HEK293 (cell line): ENCODE data around the gene LAMA2.

Source experiments
- CTCF ChIA-PET: fragments of 350-600 bp; formaldehyde crosslinking; extraction: SDS; loops from one replicate; lab custom pipeline; 2021; ENCODE audit warnings: antibody characterized with exemption; lab: Yijun Ruan, JAX
- POLR2A ChIA-PET: fragments of 300-600 bp; formaldehyde crosslinking; extraction: SDS; loops from one replicate; lab custom pipeline; 2020; ENCODE audit warnings: antibody characterized with exemption, inconsistent platforms; lab: Yijun Ruan, JAX
- H3K27ac ChIP-seq: fragments of 200-500 bp; sonication (Bioruptor generic); 2 replicates; pipeline ENCODE4 v1.5.1; 2014; ENCODE audit warnings: low read depth, low read length, control low read depth, inconsistent platforms; ENCODE audit errors: extremely low read depth
- H3K36me3 ChIP-seq, 2 experiments: fragments of 200-500 bp in 1 of 2; sonication (Bioruptor generic) in 1 of 2; 1 replicate in 1 of 2; 2 replicates in 1 of 2; pipeline ENCODE4 v1.5.1; 2014 to 2017; ENCODE audit warnings: inconsistent platforms in 2 of 2, low read length in 2 of 2; ENCODE audit not compliant: control insufficient read depth in 2 of 2, insufficient read depth in 1 of 2
- H3K4me1 ChIP-seq: fragments of 200-500 bp; sonication (Bioruptor generic); 2 replicates; pipeline ENCODE4 v1.5.1; 2014; ENCODE audit warnings: mild to moderate bottlenecking, low read length, inconsistent platforms; ENCODE audit not compliant: control insufficient read depth, insufficient read depth
- H3K4me3 ChIP-seq: 2 replicates; pipeline ENCODE4 v1.5.1; 2011; ENCODE audit warnings: low read depth, mild to moderate bottlenecking, control low read depth, low read length, moderate library complexity
- H3K9me3 ChIP-seq: fragments of 200-500 bp; sonication (Bioruptor generic); 2 replicates; pipeline ENCODE4 v1.5.1; 2014; ENCODE audit warnings: low read depth, low read length, inconsistent platforms; ENCODE audit not compliant: control insufficient read depth, insufficient read depth
- HOXA7 ChIP-seq: sonication (generic); formaldehyde crosslinking; IDR thresholded peaks from 2 replicates; pipeline ENCODE4 v1.8.1; 2022; ENCODE audit warnings: missing genetic modification reagents, borderline replicate concordance
- IKZF3 ChIP-seq: fragments of 450-650 bp; IDR thresholded peaks from 2 replicates; pipeline ENCODE4 v1.5.0; 2018; ENCODE audit warnings: missing biosample characterization, mild to moderate bottlenecking, missing genetic modification characterization, moderate library complexity
- MYNN ChIP-seq: fragments of 450-650 bp; formaldehyde crosslinking; IDR thresholded peaks from 2 replicates; pipeline ENCODE4 v1.5.1; 2016; ENCODE audit warnings: missing biosample characterization, missing genetic modification characterization, borderline replicate concordance
- OVOL3 ChIP-seq: fragments of 450-650 bp; formaldehyde crosslinking; IDR thresholded peaks from 2 replicates; pipeline ENCODE4 v1.5.1; 2016; ENCODE audit warnings: missing biosample characterization, missing genetic modification characterization
- PATZ1 ChIP-seq: fragments of 450-650 bp; formaldehyde crosslinking; IDR thresholded peaks from 2 replicates; pipeline ENCODE4 v1.5.1; 2016; ENCODE audit warnings: missing biosample characterization, missing genetic modification characterization
- PRDM1 ChIP-seq: fragments of 450-650 bp; formaldehyde crosslinking; IDR thresholded peaks from 2 replicates; pipeline ENCODE4; 2016; ENCODE audit warnings: missing biosample characterization, missing genetic modification characterization
- PRDM6 ChIP-seq: fragments of 450-650 bp; formaldehyde crosslinking; IDR thresholded peaks from 2 replicates; pipeline ENCODE4 v1.5.1; 2017; ENCODE audit warnings: missing biosample characterization, missing genetic modification characterization
- ZBTB11 ChIP-seq: fragments of 450-650 bp; formaldehyde crosslinking; conservative IDR thresholded peaks from 2 replicates; pipeline ENCODE4 v1.5.1; 2016; ENCODE audit warnings: low read depth, missing biosample characterization, missing genetic modification characterization
- ZFP41 ChIP-seq: fragments of 450-650 bp; formaldehyde crosslinking; IDR thresholded peaks from 2 replicates; pipeline ENCODE4 v1.5.1; 2016; ENCODE audit warnings: missing biosample characterization, missing genetic modification characterization, borderline replicate concordance
- ZNF274 ChIP-seq, 2 experiments: fragments of 200-500 bp in 1 of 2; fragments of 450-650 bp in 1 of 2; sonication (Bioruptor generic) in 1 of 2; formaldehyde crosslinking in 1 of 2; IDR thresholded peaks; 2 replicates each; pipeline versions ENCODE4 v1.5.1 to v1.6.1; 2014 to 2016; ENCODE audit warnings: borderline replicate concordance in 1 of 2, inconsistent platforms in 1 of 2, low read length in 1 of 2, missing biosample characterization in 1 of 2, missing genetic modification characterization in 1 of 2
- ZNF37A ChIP-seq: fragments of 450-650 bp; IDR thresholded peaks from 2 replicates; pipeline ENCODE4 v1.5.1; 2018; ENCODE audit warnings: missing biosample characterization, missing genetic modification characterization
- ZNF433 ChIP-seq: fragments of 450-650 bp; formaldehyde crosslinking; IDR thresholded peaks from 2 replicates; pipeline ENCODE4 v1.5.1; 2016; ENCODE audit warnings: missing biosample characterization, missing genetic modification characterization, low read depth
- ZNF473 ChIP-seq: fragments of 450-650 bp; formaldehyde crosslinking; IDR thresholded peaks from 2 replicates; pipeline ENCODE4 v1.5.1; 2017; ENCODE audit warnings: missing biosample characterization, missing genetic modification characterization
- ZNF510 ChIP-seq: fragments of 450-650 bp; formaldehyde crosslinking; IDR thresholded peaks from 2 replicates; pipeline ENCODE4 v1.5.1; 2018; ENCODE audit warnings: mild to moderate bottlenecking, missing genetic modification characterization, missing biosample characterization; ENCODE audit not compliant: insufficient replicate concordance
- ZNF585B ChIP-seq: fragments of 450-650 bp; formaldehyde crosslinking; IDR thresholded peaks from 2 replicates; pipeline ENCODE4 v1.5.1; 2016; ENCODE audit warnings: missing biosample characterization, missing genetic modification characterization
- ZNF621 ChIP-seq: fragments of 450-650 bp; formaldehyde crosslinking; IDR thresholded peaks from 2 replicates; pipeline ENCODE4 v1.5.1; 2017; ENCODE audit warnings: missing biosample characterization, missing genetic modification characterization
- ZNF623 ChIP-seq: fragments of 450-650 bp; formaldehyde crosslinking; IDR thresholded peaks from 2 replicates; pipeline ENCODE4 v1.5.1; 2016; ENCODE audit warnings: missing biosample characterization, missing genetic modification characterization
- ZNF677 ChIP-seq: fragments of 450-650 bp; IDR thresholded peaks from 2 replicates; pipeline ENCODE4 v1.5.0; 2018; ENCODE audit warnings: missing biosample characterization, mild to moderate bottlenecking, missing genetic modification characterization, moderate library complexity
- ZNF747 ChIP-seq: fragments of 450-650 bp; formaldehyde crosslinking; IDR thresholded peaks from 2 replicates; pipeline ENCODE4 v1.5.1; 2016; ENCODE audit warnings: missing biosample characterization, missing genetic modification characterization
- ZNF843 ChIP-seq: fragments of 450-650 bp; formaldehyde crosslinking; IDR thresholded peaks from 2 replicates; pipeline ENCODE4 v1.5.1; 2016; ENCODE audit warnings: missing biosample characterization, missing genetic modification characterization

Gene LAMA2

GRCh38 chr6:129307845-129308244 is 424.9 kb downstream of the LAMA2 start:
- CTCF ChIA-PET: no interaction called here
- H3K4me3 ChIP-seq: no peak overlapping the region

GRCh38 chr6:129309154-129309553 is 426.2 kb downstream of the LAMA2 start:
- CTCF ChIA-PET: no interaction called here
- H3K4me1 ChIP-seq: no peaks in the 10 kb centered on the region
- POLR2A ChIA-PET: no interaction called here
- no peak for TF ChIP-seq ZNF473 (tag by site-specific recombination)
- no peak for TF ChIP-seq ZNF274 (IDR thresholded peaks at IDR 0.05; ENCODE audit: low read length)
- no peak for TF ChIP-seq ZNF274 (tag by site-specific recombination; IDR thresholded peaks at IDR 0.05; ENCODE audit: borderline replicate concordance)
- TF ChIP-seq ZNF677 (tag by site-specific recombination): no peak
- TF ChIP-seq PATZ1: no peak
- no peak for TF ChIP-seq ZNF747 (tag by site-specific recombination)
- TF ChIP-seq, all 188 proteins: peak for 0
- no peak overlapping the region for H3K4me3 ChIP-seq
- H3K36me3 ChIP-seq: no peaks in the 10 kb centered on the region
- no peak overlapping the region for H3K27ac ChIP-seq
- H3K9me3 ChIP-seq: no peaks in the 10 kb centered on the region

More at GRCh38 chr6:129307845-129308244, 424.9 kb downstream of the LAMA2 start:
- POLR2A ChIA-PET: no interaction called here
- Histone ChIP-seq H3K36me3 (no peaks in the 10 kb centered on the region), H3K27ac (no peak overlapping the region), H3K9me3 (no peaks in the 10 kb centered on the region), H3K4me1 (no peaks in the 10 kb centered on the region)
- TF ChIP-seq MYNN (tag by site-specific recombination) (no peak), PRDM6 (tag by site-specific recombination) (no peak), IKZF3 (tag by site-specific recombination) (no peak), ZNF621 (tag by site-specific recombination) (no peak), ZNF843 (no peak), OVOL3 (no peak), PRDM1 (tag by site-specific recombination) (no peak), ZFP41 (tag by site-specific recombination) (no peak), HOXA7 (CRISPR knock-in tag) (no peak), ZNF37A (tag by site-specific recombination) (no peak), ZNF585B (tag by site-specific recombination) (no peak), ZNF510 (tag by site-specific recombination) (no peak), ZNF433 (tag by site-specific recombination) (no peak), ZBTB11 (tag by site-specific recombination) (no peak), ZNF623 (tag by site-specific recombination) (no peak)
